H1 (cell line): ENCODE measurements around the gene SELENOI. TPM values are rescaled to one million over a fixed set of nuclear protein-coding genes. Genes with fewer than 3 reads are reported as not detected.

ENCODE experiments used
- CTCF ChIA-PET: fragments of 300-600 bp; sonication (Branson Sonifier 250); formaldehyde crosslinking; loops from one replicate; lab custom pipeline; 2021; ENCODE audit not compliant: partially characterized antibody; lab: Charles Lee
- POLR2A ChIA-PET: fragments of 300-600 bp; sonication (Branson Sonifier 250); formaldehyde crosslinking; loops from one replicate; lab custom pipeline; 2021; ENCODE audit warnings: inconsistent platforms; ENCODE audit not compliant: partially characterized antibody; lab: Charles Lee
- DNase-seq, 2 experiments: peaks; one replicate each; pipeline versions ENCODE4 v3.0.0 to v3.0.0-alpha.2; 2010 to 2022; ENCODE audit warnings: low spot score in 2 of 2, low read depth in 1 of 2, mixed read lengths in 1 of 2
- FAIRE-seq: peaks from 2 replicates; lab custom pipeline; 2011; peaks lifted over from hg19 to GRCh38; lab: Jason Lieb, UNC
- H2AFZ ChIP-seq: 2 replicates; pipeline ENCODE4 v1.8.1; 2012; ENCODE audit warnings: low read length, inconsistent platforms
- H2AK5ac ChIP-seq: 2 replicates; pipeline ENCODE4 v1.6.1; 2013; ENCODE audit warnings: low read depth, low read length
- H2BK120ac ChIP-seq: replicated peaks from 2 replicates; pipeline ENCODE3; 2013; ENCODE audit warnings: low read depth, low read length, inconsistent platforms
- H2BK12ac ChIP-seq: 2 replicates; pipeline ENCODE4 v1.6.1; 2013; ENCODE audit warnings: low read depth, low read length
- H2BK15ac ChIP-seq: 2 replicates; pipeline ENCODE4 v1.6.1; 2013; ENCODE audit warnings: low read length
- H2BK20ac ChIP-seq: 2 replicates; pipeline ENCODE4 v1.6.1; 2013; ENCODE audit warnings: low read length
- H2BK5ac ChIP-seq: 2 replicates; pipeline ENCODE4 v1.6.1; 2013; ENCODE audit warnings: low read depth, low read length
- H3K14ac ChIP-seq: 2 replicates; pipeline ENCODE4 v1.6.1; 2013; ENCODE audit warnings: inconsistent platforms; ENCODE audit not compliant: insufficient read length
- H3K18ac ChIP-seq: 2 replicates; pipeline ENCODE4 v1.6.1; 2013; ENCODE audit warnings: low read length; ENCODE audit errors: extremely low read depth
- H3K23ac ChIP-seq: 2 replicates; pipeline ENCODE4 v1.6.1; 2013; ENCODE audit warnings: inconsistent platforms; ENCODE audit not compliant: insufficient read length
- H3K23me2 ChIP-seq: 2 replicates; pipeline ENCODE4 v1.6.1; 2013; ENCODE audit warnings: low read depth, low read length
- H3K27ac ChIP-seq: 2 replicates; pipeline ENCODE4 v1.6.1; 2011; ENCODE audit warnings: low read depth, low read length, inconsistent platforms
- H3K27me3 ChIP-seq, 4 experiments: replicated peaks in 1 of 4; 1 replicate in 1 of 4; 2 replicates in 3 of 4; pipeline versions ENCODE4 v1.6.1 to v1.8.1; 2011 to 2013; ENCODE audit warnings: low read length in 3 of 4, mild to moderate bottlenecking in 3 of 4, inconsistent platforms in 2 of 4, mixed read lengths in 2 of 4, moderate library complexity in 1 of 4; ENCODE audit not compliant: control insufficient read depth in 3 of 4, insufficient read depth in 3 of 4; ENCODE audit errors: extremely low read depth in 1 of 4
- H3K36me3 ChIP-seq, 4 experiments: 2 replicates each; pipeline versions ENCODE4 v1.6.1 to v1.8.1; 2011 to 2013; ENCODE audit warnings: mild to moderate bottlenecking in 4 of 4, low read length in 3 of 4, moderate library complexity in 2 of 4, control low read depth in 1 of 4, inconsistent platforms in 1 of 4; ENCODE audit not compliant: insufficient read depth in 4 of 4, control insufficient read depth in 2 of 4
- H3K4ac ChIP-seq: replicated peaks from 2 replicates; pipeline ENCODE3; 2013; ENCODE audit warnings: low read length, low read depth, mixed read lengths, inconsistent platforms; ENCODE audit not compliant: insufficient read length
- H3K4me1 ChIP-seq, 4 experiments: replicated peaks in 1 of 4; 1 replicate in 1 of 4; 2 replicates in 3 of 4; pipeline versions ENCODE4 v1.6.1 to v1.8.1; 2011 to 2013; ENCODE audit warnings: low read length in 3 of 4, inconsistent platforms in 2 of 4, mixed read lengths in 1 of 4; ENCODE audit not compliant: insufficient read depth in 4 of 4, control insufficient read depth in 3 of 4
- H3K4me2 ChIP-seq, 2 experiments: 2 replicates each; pipeline versions ENCODE4 v1.6.1 to v1.8.1; 2011 to 2013; ENCODE audit warnings: low read depth in 2 of 2, low read length in 2 of 2, control low read depth in 1 of 2, inconsistent platforms in 1 of 2, mild to moderate bottlenecking in 1 of 2; ENCODE audit not compliant: insufficient read depth in 1 of 2
- H3K4me3 ChIP-seq, 4 experiments: fragments of 200-600, 300-600 bp in 1 of 4; sonication (generic), shearing (Covaris generic), sonication (Bioruptor Twin) in 1 of 4; 2 replicates each; pipeline versions ENCODE4 v1.5.1 to v1.8.1; 2011 to 2016; ENCODE audit warnings: low read length in 4 of 4, low read depth in 3 of 4, control low read depth in 2 of 4, inconsistent platforms in 2 of 4, mild to moderate bottlenecking in 2 of 4, mixed read lengths in 1 of 4, moderate library complexity in 1 of 4; ENCODE audit not compliant: insufficient read depth in 2 of 4; ENCODE audit errors: extremely low read depth in 1 of 4
- H3K56ac ChIP-seq: replicated peaks from 2 replicates; pipeline ENCODE3; 2013; ENCODE audit warnings: low read depth, mild to moderate bottlenecking, mixed read lengths, low read length, inconsistent platforms; ENCODE audit not compliant: insufficient read length
- H3K79me1 ChIP-seq: 2 replicates; pipeline ENCODE4 v1.6.1; 2013; ENCODE audit warnings: low read depth, low read length, control low read depth
- H3K79me2 ChIP-seq, 2 experiments: 2 replicates each; pipeline versions ENCODE4 v1.6.1 to v1.8.1; 2012 to 2013; ENCODE audit warnings: low read length in 2 of 2, mild to moderate bottlenecking in 2 of 2, inconsistent platforms in 1 of 2; ENCODE audit not compliant: insufficient read depth in 2 of 2, control insufficient read depth in 1 of 2
- H3K9ac ChIP-seq, 4 experiments: replicated peaks in 1 of 4; 1 replicate in 1 of 4; 2 replicates in 3 of 4; pipeline versions ENCODE4 v1.6.1 to v1.8.1; 2011 to 2013; ENCODE audit warnings: low read depth in 3 of 4, low read length in 3 of 4, control low read depth in 2 of 4, mild to moderate bottlenecking in 2 of 4, moderate library complexity in 2 of 4, inconsistent platforms in 1 of 4; ENCODE audit errors: extremely low read depth in 1 of 4
- H3K9me3 ChIP-seq, 2 experiments: 2 replicates each; pipeline versions ENCODE4 v1.6.1 to v1.8.1; 2012 to 2013; ENCODE audit warnings: mild to moderate bottlenecking in 2 of 2, moderate library complexity in 2 of 2, control low read depth in 1 of 2, inconsistent platforms in 1 of 2, low read depth in 1 of 2, low read length in 1 of 2, mixed read lengths in 1 of 2; ENCODE audit not compliant: insufficient read depth in 2 of 2
- H4K20me1 ChIP-seq, 2 experiments: replicated peaks in 1 of 2; 2 replicates each; pipeline versions ENCODE3 to v1.8.1; 2011 to 2013; ENCODE audit warnings: inconsistent platforms in 2 of 2, low read length in 2 of 2, mild to moderate bottlenecking in 1 of 2; ENCODE audit not compliant: insufficient read depth in 2 of 2, control insufficient read depth in 1 of 2
- H4K5ac ChIP-seq: 2 replicates; pipeline ENCODE4 v1.6.1; 2013; ENCODE audit warnings: low read length, low read depth, mixed read lengths, inconsistent platforms; ENCODE audit not compliant: insufficient read length
- H4K8ac ChIP-seq: 2 replicates; pipeline ENCODE4 v1.8.0; 2013; ENCODE audit warnings: mild to moderate bottlenecking, moderate library complexity, low read length, inconsistent platforms; ENCODE audit not compliant: insufficient read depth; ENCODE audit errors: extremely low read depth
- H4K91ac ChIP-seq: replicated peaks from 2 replicates; pipeline ENCODE3; 2013; ENCODE audit warnings: low read length, mixed read lengths, inconsistent platforms; ENCODE audit not compliant: insufficient read length
- EGR1 ChIP-seq: IDR thresholded peaks from 2 replicates; pipeline ENCODE4 v1.6.1; 2011; ENCODE audit warnings: low read depth, low read length, borderline replicate concordance
- GTF2F1 ChIP-seq: IDR thresholded peaks from 2 replicates; pipeline ENCODE4 v1.6.1; 2012; ENCODE audit warnings: low read depth, low read length, improper control_type of control experiment, borderline replicate concordance
- JUN ChIP-seq: IDR thresholded peaks from 2 replicates; pipeline ENCODE4 v1.6.1; 2011; ENCODE audit warnings: low read depth, mild to moderate bottlenecking, improper control_type of control experiment, low read length
- KDM4A ChIP-seq: IDR thresholded peaks from one replicate; pipeline ENCODE4 v1.7.1; 2012; ENCODE audit warnings: low read depth, mild to moderate bottlenecking, moderate library complexity, low read length, inconsistent platforms; ENCODE audit not compliant: severe bottlenecking
- MAFK ChIP-seq: IDR thresholded peaks from 2 replicates; pipeline ENCODE4 v1.6.1; 2012; ENCODE audit warnings: low read depth, mild to moderate bottlenecking, improper control_type of control experiment, low read length
- PHF8 ChIP-seq: fragments of 200-600 bp; sonication (generic); conservative IDR thresholded peaks from 2 replicates; pipeline ENCODE4 v1.7.1; 2012; ENCODE audit warnings: low read depth, mild to moderate bottlenecking, inconsistent platforms, low read length, moderate library complexity
- POLR2AphosphoS5 ChIP-seq: IDR thresholded peaks from 2 replicates; pipeline ENCODE4 v1.6.1; 2011; ENCODE audit warnings: low read depth, low read length
- RXRA ChIP-seq: IDR thresholded peaks from 2 replicates; pipeline ENCODE4 v1.6.1; 2011; ENCODE audit warnings: low read depth, mild to moderate bottlenecking, low read length, moderate library complexity; ENCODE audit not compliant: insufficient read depth
- ZNF274 ChIP-seq: IDR thresholded peaks from 2 replicates; pipeline ENCODE4 v1.7.0; 2012; ENCODE audit warnings: low read length, borderline replicate concordance; ENCODE audit errors: extremely low read depth
- WGBS, 2 experiments: shearing (Covaris generic) in 1 of 2; methylation state at CpG; one replicate each; pipeline versions ENCODE4 v1.1.6 to v1.1.7; 2013 to 2015; ENCODE audit warnings: low lambda C conversion rate in 2 of 2, mixed read lengths in 2 of 2, inconsistent platforms in 1 of 2, low coverage in 1 of 2, missing lambda C conversion rate in 1 of 2; ENCODE audit not compliant: insufficient replicate concordance in 2 of 2, insufficient coverage in 1 of 2, insufficient read length in 1 of 2; ENCODE audit errors: extremely low coverage in 1 of 2, missing lambda C conversion rate in 1 of 2; 5-methylcytosine and 5-hydroxymethylcytosine counted together
- polyA plus RNA-seq, 7 experiments: library from polyadenylated mRNA; depleted of rRNA in 3 of 7; stranded (reverse) in 5 of 7; unstranded in 2 of 7; fragments of >200 nt in 5 of 7; fragments of 200-250 nt in 2 of 7; gene quantifications; 1 replicate in 5 of 7; 2 replicates in 1 of 7; 4 replicates in 1 of 7; pipeline versions ENCODE4 v1.2.1 to v1.2.3, GENCODE V29; 2011 to 2013; ENCODE audit warnings: missing spikeins in 2 of 7, mixed read lengths in 2 of 7
- total RNA-seq: library from RNA; stranded (reverse); fragmentation: NEBNext Ultra II Directional; extraction: Animal tissue kit (Norgen Biotek cat#: 25700); gene quantifications from 2 replicates; pipeline ENCODE4 v1.2.1, GENCODE V29; 2021
- TF ChIP-seq, protein P1 (sequence below): IDR thresholded peaks from 2 replicates; pipeline ENCODE4 v1.6.1; 2011; ENCODE audit warnings: low read depth, mild to moderate bottlenecking, low read length; ENCODE audit not compliant: insufficient read depth
- TF ChIP-seq, protein P2 (sequence below): IDR thresholded peaks from 2 replicates; pipeline ENCODE4 v1.6.1; 2012; ENCODE audit warnings: inconsistent platforms

The SELENOI gene
- total and polyA plus RNA-seq, 2 of the 8 experiments (the other 6 are each of a cell fraction or from before 2014, with no cell fraction given) = 15.9 to 63.8 TPM

DNA sequence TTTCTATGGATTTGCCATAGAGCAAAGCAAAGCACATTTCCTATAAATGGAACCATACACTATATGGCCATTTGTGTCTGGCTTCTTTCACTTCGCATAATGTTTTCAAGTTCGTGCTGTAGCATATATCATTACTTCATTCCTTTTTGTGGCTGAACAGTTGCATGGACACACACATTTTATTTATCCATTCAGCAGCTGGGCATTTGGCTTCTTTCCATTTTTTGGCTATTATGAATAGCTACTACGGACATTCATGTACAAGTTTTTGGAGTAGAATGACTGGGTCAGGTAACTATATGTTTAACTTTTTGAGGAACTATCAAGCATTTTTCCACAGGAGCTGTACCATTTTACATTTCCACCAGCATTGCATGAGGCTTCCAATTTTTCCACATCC, 10.7 kb upstream of the SELENOI start:
- Histone ChIP-seq H3K9me3 (no peaks in the 10 kb centered on the region), H3K23ac (no peak overlapping the region), H3K9ac (no peak overlapping the region), H2BK15ac (no peak overlapping the region), H3K79me2 (no peaks in the 10 kb centered on the region), H3K4me1 (peaks cover 0 to 2% (median 0%) of the 10 kb centered on the region in 4 experiments; a peak in 2 of 7 replicates), H3K36me3 (no peaks in the 10 kb centered on the region), H3K14ac (no peak overlapping the region), H3K18ac (no peak overlapping the region), H4K20me1 (no peaks in the 10 kb centered on the region), H3K4ac (no peak overlapping the region), H3K56ac (no peak overlapping the region), H2AFZ (no peak overlapping the region), H4K8ac (no peak overlapping the region), H4K91ac (no peak overlapping the region), H3K23me2 (peaks cover 2% of the 10 kb centered on the region; the same call in 1 of the 2 replicates), H3K4me3 (no peak overlapping the region), H4K5ac (no peak overlapping the region), H3K27me3 (no peaks in the 10 kb centered on the region), H2AK5ac (no peak overlapping the region), H3K79me1 (no peaks in the 10 kb centered on the region), H2BK12ac (no peak overlapping the region), H3K27ac (no peak overlapping the region), H2BK5ac (no peak overlapping the region), H2BK120ac (no peak overlapping the region), H2BK20ac (no peak overlapping the region), H3K4me2 (no peak overlapping the region)
- FAIRE-seq (no peak), DNase-seq (no peak)
- ChIA-PET POLR2A (interaction anchor here (0.6 to 1.7 kb wide), 3 partner anchors 10 to 64 kb away, joined by 3 to 6 read pairs (median 5); partner anchors contain the start of gene SELENOI), CTCF (interaction anchor here (0.6 to 1.5 kb wide), 3 partner anchors 16 to 94 kb away, joined by 3 to 6 read pairs (median 4); no protein-coding TSS in a partner anchor)
- 87% methylated on average over 3 of the region's 3 CpGs; no CpG with 5 or more reads in 1 of the 2 experiments for WGBS, 2 experiments
- TF ChIP-seq ZNF274 (no peak), KDM4A (no peak), EGR1 (no peak), RXRA (no peak), GTF2F1 (no peak), PHF8 (no peak), JUN (no peak), POLR2AphosphoS5 (no peak), MAFK (no peak)
- TF ChIP-seq, protein P1, sequence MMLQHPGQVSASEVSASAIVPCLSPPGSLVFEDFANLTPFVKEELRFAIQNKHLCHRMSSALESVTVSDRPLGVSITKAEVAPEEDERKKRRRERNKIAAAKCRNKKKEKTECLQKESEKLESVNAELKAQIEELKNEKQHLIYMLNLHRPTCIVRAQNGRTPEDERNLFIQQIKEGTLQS = no peak
- TF ChIP-seq, protein P2, sequence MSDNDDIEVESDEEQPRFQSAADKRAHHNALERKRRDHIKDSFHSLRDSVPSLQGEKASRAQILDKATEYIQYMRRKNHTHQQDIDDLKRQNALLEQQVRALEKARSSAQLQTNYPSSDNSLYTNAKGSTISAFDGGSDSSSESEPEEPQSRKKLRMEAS = no peak
